HG03159 (cell line): ENCODE measurements around the gene RPL13.

ENCODE experiments used
- ATAC-seq: cut with Tn5 transposase; IDR thresholded peaks from one replicate; pipeline ENCODE4 v1.9.1; 2021; ENCODE audit warnings: mild to moderate bottlenecking, moderate library complexity; ENCODE audit not compliant: unreplicated experiment

Gene RPL13

DNA sequence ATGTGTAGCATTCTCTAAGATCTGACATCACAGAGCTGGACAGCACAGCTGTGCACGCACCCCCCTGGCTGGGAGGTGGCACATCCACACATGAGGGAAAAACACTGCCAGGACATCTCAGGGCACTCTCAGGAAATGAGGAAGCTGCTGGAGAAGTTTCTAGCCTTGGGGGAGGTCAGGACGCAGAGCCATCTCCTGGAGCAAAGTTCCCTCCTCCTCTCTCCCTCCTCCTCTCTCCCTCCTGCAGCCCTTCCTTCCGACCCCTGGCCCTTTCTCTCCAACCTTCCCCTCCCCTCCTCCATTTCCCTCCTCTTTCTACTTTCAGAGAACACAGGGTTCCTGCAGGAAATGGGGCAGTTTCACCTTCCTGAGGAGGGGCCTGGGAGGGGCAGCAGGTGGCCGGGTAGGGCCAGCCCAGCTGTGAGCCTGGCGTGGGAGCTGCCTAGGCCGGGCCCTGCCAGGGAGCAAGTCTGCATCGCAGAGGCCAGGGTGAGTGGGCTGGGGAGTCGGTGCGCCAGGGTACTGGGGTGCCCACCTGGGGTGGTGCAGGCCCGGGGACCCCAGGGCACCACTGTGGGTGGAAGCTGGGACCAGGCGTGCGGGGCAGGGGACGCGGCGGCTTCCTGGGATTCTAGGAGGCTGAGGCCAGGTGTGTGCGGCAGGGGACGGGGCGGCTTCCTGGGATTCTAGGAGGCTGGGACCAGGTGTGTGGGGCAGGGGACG is 52.9 kb downstream of the RPL13 start, which contains the start of gene DPEP1:
Gene DPEP1 (plus strand): TSS at position 412 of the 723 bp plus-strand sequence. CDS start 16,769 bp downstream, outside the sequence.
- ATAC-seq = no peak

- ATAC-seq = no peak
Measured at GRCh38 chr16:89613954-89614459, 53.5 kb downstream of the RPL13 start.
